Breast epithelium (tissue), 4 donors: ENCODE data around the gene FTSJ1. TPM values are rescaled to one million over a fixed set of nuclear protein-coding genes. Genes with fewer than 3 reads are reported as not detected.
A peak's percentile ranks its signal among the peaks of the same experiment; 100 is the strongest.

ENCODE experiments used
- DNase-seq, 2 donors: peaks; one replicate each; pipeline ENCODE4 v3.0.0-alpha.2; 2019; ENCODE audit warnings: low spot score in 2 of 2
- H3K27ac ChIP-seq, 2 donors: fragments of 200-600 bp; sonication (generic) in 1 of 2; one replicate each; pipeline ENCODE4 v1.5.1; 2016 to 2019; ENCODE audit warnings: mild to moderate bottlenecking in 1 of 2
- H3K27me3 ChIP-seq, 2 donors: fragments of 200-600 bp; sonication (generic) in 1 of 2; one replicate each; pipeline versions ENCODE4 v1.5.1 to v1.6.0; 2017 to 2019; ENCODE audit warnings: control low read depth in 1 of 2, mild to moderate bottlenecking in 1 of 2
- H3K36me3 ChIP-seq: fragments of 200-600 bp; one replicate; pipeline ENCODE4 v1.5.1; 2019
- H3K4me1 ChIP-seq, 2 donors: fragments of 200-600 bp; sonication (generic); one replicate each; pipeline ENCODE4 v1.5.1; 2016 to 2019; ENCODE audit warnings: control low read depth in 1 of 2
- H3K4me3 ChIP-seq, 3 donors: fragments of 200-600 bp; sonication (generic); 1 replicate in 2 of 3; 2 replicates in 1 of 3; pipeline ENCODE4 v1.5.1; 2016 to 2019; ENCODE audit warnings: mild to moderate bottlenecking in 3 of 3, moderate library complexity in 2 of 3
- H3K9me3 ChIP-seq, 2 donors: fragments of 200-600 bp; sonication (generic) in 1 of 2; one replicate each; pipeline ENCODE4 v1.5.1; 2016 to 2019; ENCODE audit warnings: control low read depth in 1 of 2
- CTCF ChIP-seq, 3 donors: fragments of 450-650 bp; IDR thresholded peaks; one replicate each; pipeline ENCODE4 v1.5.1; 2016 to 2017; ENCODE audit warnings: antibody characterized with exemption in 3 of 3, mild to moderate bottlenecking in 3 of 3, moderate library complexity in 3 of 3
- POLR2A ChIP-seq: fragments of 450-650 bp; IDR thresholded peaks from one replicate; pipeline ENCODE4 v1.6.1; 2016; ENCODE audit warnings: antibody characterized with exemption, mild to moderate bottlenecking, moderate library complexity
- POLR2AphosphoS5 ChIP-seq, 3 donors: sonication (generic); formaldehyde crosslinking; IDR thresholded peaks; one replicate each; pipeline ENCODE4 v1.6.1; 2017; ENCODE audit warnings: antibody characterized with exemption in 3 of 3
- intact Hi-C: fragments of 100-400 bp; cut with DNase I; formaldehyde crosslinking; loops from one replicate; pipeline ENCODE4 v1.15.1; 2023; ENCODE audit warnings: low total_unique reads
- total RNA-seq, 3 donors: library from RNA; depleted of rRNA; stranded (reverse); fragments of >200 nt; gene quantifications; one replicate each; pipeline ENCODE4 v1.1.0, GENCODE V29; 2016

FTSJ1 gene
- total RNA-seq, 3 donors from 2014 or later: 31.8 to 55.4 (median 34.8) TPM

DNA sequence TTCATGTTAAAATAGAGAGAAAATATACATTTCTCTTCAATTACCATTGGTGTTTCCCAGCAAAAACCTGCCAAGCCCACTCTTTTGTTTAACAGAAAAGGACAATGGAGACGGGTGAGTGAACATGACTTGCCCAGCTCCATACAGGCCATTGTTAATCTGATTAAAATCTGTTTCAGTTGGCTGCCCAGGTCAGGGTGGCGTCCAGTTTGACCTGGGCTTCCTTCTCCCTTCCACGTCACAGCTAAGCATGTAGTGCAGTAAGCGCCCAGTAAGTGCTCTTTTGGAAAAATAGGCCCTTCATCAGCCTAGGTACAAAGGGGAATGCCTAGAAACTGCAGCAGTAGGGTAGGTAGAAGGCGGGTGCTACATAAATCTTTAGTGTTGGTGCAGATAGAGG lies 31.2 kb downstream of the FTSJ1 start:
- peaks cover 0 to 26% of the 10 kb centered on the region in 2 donors for H3K27me3 ChIP-seq
- no peak for TF ChIP-seq CTCF (IDR thresholded peaks at IDR 0.05)
- no peak for TF ChIP-seq POLR2A
- no peak for TF ChIP-seq POLR2AphosphoS5 (IDR thresholded peaks at IDR 0.05)
- H3K4me1 ChIP-seq: no peaks in the 10 kb centered on the region
- H3K4me3 ChIP-seq: no peak overlapping the region
- no peaks in the 10 kb centered on the region for H3K36me3 ChIP-seq
- H3K27ac ChIP-seq: no peak overlapping the region
- intact Hi-C loops: no loop called here
- DNase-seq: no peak
- H3K9me3 ChIP-seq: no peaks in the 10 kb centered on the region

DNA sequence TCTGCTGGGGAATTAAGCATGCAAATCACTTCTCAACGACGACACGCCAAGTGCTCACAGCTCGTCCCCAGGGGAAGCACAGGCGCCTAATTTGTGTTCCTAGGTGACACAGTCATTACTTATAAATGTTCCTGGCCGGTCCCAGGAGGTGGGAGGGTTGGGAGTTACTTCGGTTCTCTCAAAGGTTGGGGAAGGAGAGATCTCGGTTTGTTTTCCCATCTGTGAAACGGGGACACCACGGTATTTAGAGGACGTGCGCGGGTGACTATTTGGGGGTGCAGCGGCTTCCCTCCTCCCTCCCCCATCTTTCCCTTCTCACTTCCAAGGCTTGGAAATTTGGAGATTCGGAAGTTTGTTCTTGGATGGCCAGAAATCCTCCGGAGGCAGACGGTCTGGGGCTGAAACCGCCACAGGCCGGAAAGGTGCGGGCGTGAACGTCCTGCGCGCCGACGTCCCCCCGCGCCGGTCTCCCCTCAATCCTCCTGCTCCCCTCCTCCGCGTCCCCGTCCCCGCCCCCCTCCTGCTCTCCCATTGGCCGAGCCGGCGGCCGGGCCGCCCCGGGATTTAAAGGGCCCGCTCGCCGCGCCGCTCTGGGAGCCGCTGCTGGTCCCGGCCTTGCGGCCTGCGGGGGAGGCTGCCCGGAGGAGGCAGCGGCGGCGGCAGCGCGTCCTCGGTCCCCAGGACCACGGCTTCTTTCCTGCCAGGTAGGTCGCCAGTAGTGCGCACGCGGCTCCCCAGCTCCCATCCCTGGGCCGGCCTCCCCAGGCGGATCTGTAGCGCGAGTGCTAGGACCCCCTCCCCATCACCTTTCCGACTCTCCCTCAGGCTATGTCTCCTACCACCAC lies 32.6 kb downstream of the FTSJ1 start, which contains the start of gene PORCN:
PORCN (plus strand) TSS at position 593 of the 845 bp plus-strand sequence. CDS start 829 bp downstream, outside the sequence.
- Histone ChIP-seq H3K4me1 (no peaks in the 10 kb centered on the region), H3K4me3 (peak within 1 kb of the TSS; percentile 61 to 71 (median 69)), H3K9me3 (no peaks in the 10 kb centered on the region), H3K27me3 (peaks cover 0 to 24% of the 10 kb centered on the region in 2 donors), H3K36me3 (no peaks in the 10 kb centered on the region), H3K27ac (peak within 1 kb of the TSS; percentile 65 to 87)
- peak; percentile 64 to 78 for DNase-seq
- TF ChIP-seq CTCF (IDR thresholded peaks at IDR 0.05) (no peak), POLR2AphosphoS5 (IDR thresholded peaks at IDR 0.05) (peak in 2 of 3 donors; percentile 24 to 51)
- intact Hi-C loops: no loop called here

DNA sequence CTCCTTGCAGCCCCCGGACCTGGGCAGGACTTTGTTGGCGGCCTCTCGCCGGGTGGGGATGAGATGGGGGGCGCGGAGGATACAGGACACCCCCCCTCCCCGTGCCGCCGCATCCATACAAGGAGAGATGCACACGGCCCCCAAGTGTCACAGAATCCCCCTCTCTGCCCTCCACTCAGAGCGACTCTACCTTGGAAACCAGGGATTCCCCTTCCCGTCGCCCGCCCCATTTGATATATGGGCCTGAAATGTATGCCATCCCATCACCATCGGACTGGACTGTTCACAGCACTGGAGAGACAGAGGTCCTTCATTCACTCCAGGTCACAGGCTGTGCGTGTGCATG lies 33.2 kb downstream of the FTSJ1 start:
- no peak for TF ChIP-seq CTCF (IDR thresholded peaks at IDR 0.05)
- TF ChIP-seq POLR2A: no peak
- no peak for TF ChIP-seq POLR2AphosphoS5 (IDR thresholded peaks at IDR 0.05)
- H3K36me3 ChIP-seq: no peaks in the 10 kb centered on the region
- H3K4me1 ChIP-seq: no peaks in the 10 kb centered on the region
- H3K4me3 ChIP-seq: peak overlapping the region; percentile 61 to 71 (median 69)
- no peaks in the 10 kb centered on the region for H3K9me3 ChIP-seq
- H3K27me3 ChIP-seq: peaks cover 0 to 24% of the 10 kb centered on the region in 2 donors
- DNase-seq: no peak
- peak overlapping the region; percentile 65 to 87 for H3K27ac ChIP-seq
- intact Hi-C loops: no loop called here

GRCh38 chrX:48509619-48510018 lies 33.6 kb downstream of the FTSJ1 start:
- H3K9me3 ChIP-seq: no peaks in the 10 kb centered on the region
- DNase-seq: no peak
- H3K36me3 ChIP-seq: no peaks in the 10 kb centered on the region
- no peak overlapping the region for H3K27ac ChIP-seq
- TF ChIP-seq POLR2A (no peak), POLR2AphosphoS5 (IDR thresholded peaks at IDR 0.05) (no peak), CTCF (IDR thresholded peaks at IDR 0.05) (no peak)
- peaks cover 0 to 24% of the 10 kb centered on the region in 2 donors for H3K27me3 ChIP-seq
- H3K4me1 ChIP-seq: no peaks in the 10 kb centered on the region
- H3K4me3 ChIP-seq: peak overlapping the region; percentile 61 to 71 (median 69)
- intact Hi-C loops: no loop called here

- Histone ChIP-seq H3K36me3 (no peaks in the 10 kb centered on the region), H3K4me1 (no peaks in the 10 kb centered on the region), H3K27me3 (peaks cover 0 to 35% of the 10 kb centered on the region in 2 donors), H3K9me3 (no peaks in the 10 kb centered on the region), H3K27ac (no peak overlapping the region), H3K4me3 (no peak overlapping the region)
- TF ChIP-seq CTCF (IDR thresholded peaks at IDR 0.05) (no peak), POLR2A (no peak), POLR2AphosphoS5 (IDR thresholded peaks at IDR 0.05) (no peak)
- intact Hi-C loops: no loop called here
- DNase-seq: no peak
Measured at GRCh38 chrX:48511560-48511959, 35.6 kb downstream of the FTSJ1 start.
